Measurements from ENCODE around the gene HELZ2. TPM values are rescaled to one million over a fixed set of nuclear protein-coding genes. Genes with fewer than 3 reads are reported as not detected.

HELZ2 gene
- total and polyA plus RNA-seq, 10 of the 15 experiments (the other 5 are each of a cell fraction or from before 2014, with no cell fraction given): 0.05 to 33.3 (median 6.2) TPM

DNA sequence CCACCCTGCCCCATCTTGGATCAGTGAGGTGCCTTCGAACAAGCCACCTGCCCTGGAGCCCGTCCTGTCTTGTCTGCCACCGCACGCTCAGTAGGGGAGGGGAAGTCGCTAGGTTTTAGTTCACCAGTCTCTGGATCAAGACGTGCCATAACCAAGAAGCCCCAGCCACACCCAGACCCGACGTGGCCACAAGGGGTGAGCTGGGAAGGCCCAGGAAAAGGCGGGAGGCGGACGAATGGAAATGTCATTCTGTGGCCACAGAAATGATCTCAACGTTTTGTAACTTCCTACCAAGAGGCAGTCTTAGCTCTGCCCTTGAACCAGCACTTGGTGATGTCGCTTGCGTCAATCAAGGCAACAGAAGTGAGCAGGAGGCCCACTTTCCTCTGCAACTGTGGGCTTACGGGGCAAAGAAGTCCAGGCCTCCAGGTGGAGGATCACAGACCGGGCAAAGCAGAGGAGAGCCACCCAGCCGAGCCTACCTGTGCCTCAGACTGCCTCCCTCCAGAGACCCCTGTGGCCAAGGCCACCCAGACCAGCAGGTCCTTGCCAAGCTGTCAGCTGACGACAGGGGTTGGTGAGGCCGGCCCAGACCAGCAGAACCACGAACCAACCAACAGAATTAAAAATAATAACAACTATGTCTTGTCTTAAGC, 38.4 kb upstream of the HELZ2 start:
- WGBS (ENCODE audit: insufficient coverage, insufficient replicate concordance, low lambda C conversion rate, missing lambda C conversion rate): 87% methylated on average over 20 of the region's 20 CpGs
- Histone ChIP-seq H3K27me3 (replicated peaks in 1 of 2; ENCODE audit: control insufficient read depth in 2 of 2, insufficient read depth in 2 of 2, low read length in 1 of 2) (no peaks in the 10 kb centered on the region), H3K9me3 (replicated peaks; ENCODE audit: control insufficient read depth, insufficient read depth, low read length) (no peaks in the 10 kb centered on the region), H4K20me1 (ENCODE audit: control insufficient read depth, insufficient read depth) (no peaks in the 10 kb centered on the region), H3K79me2 (ENCODE audit: control insufficient read depth, insufficient read depth, low read length) (peaks cover 1% of the 10 kb centered on the region), H2AFZ (ENCODE audit: control insufficient read depth, low read depth, low read length) (no peak overlapping the region), H3K36me3 (ENCODE audit: control insufficient read depth in 2 of 2, insufficient read depth in 2 of 2, low read length in 1 of 2) (peaks cover 3 to 8% of the 10 kb centered on the region in 2 experiments; a peak in 3 of 4 replicates), H3K4me3 (no peak overlapping the region), H3K4me1 (ENCODE audit: control insufficient read depth, insufficient read depth, low read length) (peaks cover 5% of the 10 kb centered on the region), H3K9ac (ENCODE audit: control insufficient read depth, insufficient read depth, low read length) (no peak overlapping the region), H3K27ac (ENCODE audit: control insufficient read depth, insufficient read depth) (no peak overlapping the region), H3K4me2 (ENCODE audit: control insufficient read depth, insufficient read depth) (no peak overlapping the region)
- TF ChIP-seq POLR2A (IDR thresholded peaks at IDR 0.05; ENCODE audit: low read depth, low read length): 0 out of 2 replicates have a peak, but pooled peaks have one; percentile 29
- TF ChIP-seq, protein P1, sequence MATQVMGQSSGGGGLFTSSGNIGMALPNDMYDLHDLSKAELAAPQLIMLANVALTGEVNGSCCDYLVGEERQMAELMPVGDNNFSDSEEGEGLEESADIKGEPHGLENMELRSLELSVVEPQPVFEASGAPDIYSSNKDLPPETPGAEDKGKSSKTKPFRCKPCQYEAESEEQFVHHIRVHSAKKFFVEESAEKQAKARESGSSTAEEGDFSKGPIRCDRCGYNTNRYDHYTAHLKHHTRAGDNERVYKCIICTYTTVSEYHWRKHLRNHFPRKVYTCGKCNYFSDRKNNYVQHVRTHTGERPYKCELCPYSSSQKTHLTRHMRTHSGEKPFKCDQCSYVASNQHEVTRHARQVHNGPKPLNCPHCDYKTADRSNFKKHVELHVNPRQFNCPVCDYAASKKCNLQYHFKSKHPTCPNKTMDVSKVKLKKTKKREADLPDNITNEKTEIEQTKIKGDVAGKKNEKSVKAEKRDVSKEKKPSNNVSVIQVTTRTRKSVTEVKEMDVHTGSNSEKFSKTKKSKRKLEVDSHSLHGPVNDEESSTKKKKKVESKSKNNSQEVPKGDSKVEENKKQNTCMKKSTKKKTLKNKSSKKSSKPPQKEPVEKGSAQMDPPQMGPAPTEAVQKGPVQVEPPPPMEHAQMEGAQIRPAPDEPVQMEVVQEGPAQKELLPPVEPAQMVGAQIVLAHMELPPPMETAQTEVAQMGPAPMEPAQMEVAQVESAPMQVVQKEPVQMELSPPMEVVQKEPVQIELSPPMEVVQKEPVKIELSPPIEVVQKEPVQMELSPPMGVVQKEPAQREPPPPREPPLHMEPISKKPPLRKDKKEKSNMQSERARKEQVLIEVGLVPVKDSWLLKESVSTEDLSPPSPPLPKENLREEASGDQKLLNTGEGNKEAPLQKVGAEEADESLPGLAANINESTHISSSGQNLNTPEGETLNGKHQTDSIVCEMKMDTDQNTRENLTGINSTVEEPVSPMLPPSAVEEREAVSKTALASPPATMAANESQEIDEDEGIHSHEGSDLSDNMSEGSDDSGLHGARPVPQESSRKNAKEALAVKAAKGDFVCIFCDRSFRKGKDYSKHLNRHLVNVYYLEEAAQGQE (IDR thresholded peaks at IDR 0.05; ENCODE audit: low read depth, low read length): no peak
- no peak for TF ChIP-seq BCL11A (IDR thresholded peaks at IDR 0.05; ENCODE audit: low read depth, low read length)
- no peak for TF ChIP-seq TCF3 (IDR thresholded peaks at IDR 0.05; ENCODE audit: borderline replicate concordance, insufficient read depth, low read depth, low read length)
- TF ChIP-seq, protein P2, sequence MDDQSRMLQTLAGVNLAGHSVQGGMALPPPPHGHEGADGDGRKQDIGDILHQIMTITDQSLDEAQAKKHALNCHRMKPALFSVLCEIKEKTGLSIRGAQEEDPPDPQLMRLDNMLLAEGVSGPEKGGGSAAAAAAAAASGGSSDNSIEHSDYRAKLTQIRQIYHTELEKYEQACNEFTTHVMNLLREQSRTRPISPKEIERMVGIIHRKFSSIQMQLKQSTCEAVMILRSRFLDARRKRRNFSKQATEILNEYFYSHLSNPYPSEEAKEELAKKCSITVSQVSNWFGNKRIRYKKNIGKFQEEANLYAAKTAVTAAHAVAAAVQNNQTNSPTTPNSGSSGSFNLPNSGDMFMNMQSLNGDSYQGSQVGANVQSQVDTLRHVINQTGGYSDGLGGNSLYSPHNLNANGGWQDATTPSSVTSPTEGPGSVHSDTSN (IDR thresholded peaks at IDR 0.05; ENCODE audit: insufficient replicate concordance, low read depth, low read length): no peak
- no peak for TF ChIP-seq ZNF274 (IDR thresholded peaks at IDR 0.05; ENCODE audit: insufficient read depth, insufficient read length)
- TF ChIP-seq MTA2 (IDR thresholded peaks at IDR 0.05; ENCODE audit: low read depth): no peak
- TF ChIP-seq, protein P3, sequence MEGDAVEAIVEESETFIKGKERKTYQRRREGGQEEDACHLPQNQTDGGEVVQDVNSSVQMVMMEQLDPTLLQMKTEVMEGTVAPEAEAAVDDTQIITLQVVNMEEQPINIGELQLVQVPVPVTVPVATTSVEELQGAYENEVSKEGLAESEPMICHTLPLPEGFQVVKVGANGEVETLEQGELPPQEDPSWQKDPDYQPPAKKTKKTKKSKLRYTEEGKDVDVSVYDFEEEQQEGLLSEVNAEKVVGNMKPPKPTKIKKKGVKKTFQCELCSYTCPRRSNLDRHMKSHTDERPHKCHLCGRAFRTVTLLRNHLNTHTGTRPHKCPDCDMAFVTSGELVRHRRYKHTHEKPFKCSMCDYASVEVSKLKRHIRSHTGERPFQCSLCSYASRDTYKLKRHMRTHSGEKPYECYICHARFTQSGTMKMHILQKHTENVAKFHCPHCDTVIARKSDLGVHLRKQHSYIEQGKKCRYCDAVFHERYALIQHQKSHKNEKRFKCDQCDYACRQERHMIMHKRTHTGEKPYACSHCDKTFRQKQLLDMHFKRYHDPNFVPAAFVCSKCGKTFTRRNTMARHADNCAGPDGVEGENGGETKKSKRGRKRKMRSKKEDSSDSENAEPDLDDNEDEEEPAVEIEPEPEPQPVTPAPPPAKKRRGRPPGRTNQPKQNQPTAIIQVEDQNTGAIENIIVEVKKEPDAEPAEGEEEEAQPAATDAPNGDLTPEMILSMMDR (IDR thresholded peaks at IDR 0.05 in 2 of 3, conservative IDR thresholded peaks at IDR 0.05 in 1 of 3; ENCODE audit: control insufficient read depth in 2 of 3, extremely low read depth in 1 of 3, insufficient read depth in 1 of 3, low read depth in 3 of 3, low read length in 3 of 3): no peak
- ChIA-PET RAD21 (ENCODE audit: unreplicated experiment) (interaction anchor here (0.9 kb wide), 1 partner anchor 29 kb away, joined by 3 read pairs; no protein-coding TSS in a partner anchor), POLR2A (interaction anchor here (0.5 to 1.4 kb wide), 2 partner anchors 30 to 37 kb away, joined by 3 read pairs; no protein-coding TSS in a partner anchor), SMC1A (ENCODE audit: uncharacterized antibody, unreplicated experiment) (interaction anchor here (1.3 kb wide), 1 partner anchor 30 kb away, joined by 5 read pairs; no protein-coding TSS in a partner anchor), CTCF (no interaction called here)
- in situ Hi-C loops (cut with MboI): no loop called here
- BruUV-seq (replicated peaks): no TSS peak
- intact Hi-C loops (cut with micrococcal nuclease; ENCODE audit: unreplicated experiment): no loop called here
- FAIRE-seq (no peak), ATAC-seq (no peak), DNase-seq (ENCODE audit: low read depth, low spot score) (no peak)

Measured in GM12878 (cell line).